OCI-LY3 (cell line): ENCODE data around the gene ASMT.

Source experiments
- H2AFZ ChIP-seq: fragments of 200-600, 300-600 bp; shearing (Covaris generic); 2 replicates; pipeline ENCODE4 v1.6.0; 2014; ENCODE audit warnings: antibody characterized with exemption, low read depth, low read length
- H3K27ac ChIP-seq: fragments of 200-600, 300-600 bp; sonication (generic); 2 replicates; pipeline ENCODE4 v1.5.1; 2014; ENCODE audit warnings: mild to moderate bottlenecking, low read length, moderate library complexity, mixed read lengths
- H3K27me3 ChIP-seq: fragments of 200-600, 300-600 bp; sonication (generic); 2 replicates; pipeline ENCODE4 v1.6.1; 2014; ENCODE audit warnings: low read depth, low read length, mixed read lengths
- H3K36me3 ChIP-seq: fragments of 200-600, 300-600 bp; sonication (generic); replicated peaks from 2 replicates; pipeline ENCODE3; 2014; ENCODE audit warnings: low read depth, low read length, mixed read lengths
- H3K4me1 ChIP-seq: fragments of 300-600, 200-600 bp; sonication (generic); 2 replicates; pipeline ENCODE4 v1.6.1; 2014; ENCODE audit warnings: low read length, mixed read lengths
- H3K4me2 ChIP-seq: fragments of 200-600, 300-600 bp; sonication (generic); 2 replicates; pipeline ENCODE4 v1.6.1; 2014; ENCODE audit warnings: low read length, mixed read lengths
- H3K4me3 ChIP-seq: fragments of 300-600, 200-600 bp; sonication (generic); 2 replicates; pipeline ENCODE4 v1.5.1; 2014; ENCODE audit warnings: antibody characterized with exemption, mild to moderate bottlenecking, low read length, moderate library complexity
- H3K79me2 ChIP-seq: fragments of 300-600, 200-600 bp; shearing (Covaris generic); 2 replicates; pipeline ENCODE4 v1.6.1; 2014; ENCODE audit warnings: mild to moderate bottlenecking, low read length, mixed read lengths
- H3K9ac ChIP-seq: fragments of 300-600, 200-600 bp; shearing (Covaris generic); 2 replicates; pipeline ENCODE4 v1.6.0; 2014; ENCODE audit warnings: mild to moderate bottlenecking, low read length, moderate library complexity
- H3K9me3 ChIP-seq: fragments of 200-600, 300-600 bp; shearing (Covaris generic); 2 replicates; pipeline ENCODE4 v1.6.1; 2014; ENCODE audit warnings: low read length, mixed read lengths; ENCODE audit not compliant: insufficient read depth
- H4K20me1 ChIP-seq: fragments of 200-600, 300-600 bp; sonication (generic); 2 replicates; pipeline ENCODE4 v1.6.1; 2016; ENCODE audit warnings: low read length, mixed read lengths; ENCODE audit not compliant: insufficient read depth
- EZH2phosphoT487 ChIP-seq: fragments of 200-600 bp; shearing (Covaris generic); IDR thresholded peaks from 2 replicates; pipeline ENCODE4 v1.6.1; 2018; ENCODE audit warnings: antibody characterized with exemption, mixed run types, low read depth
- TF ChIP-seq, protein P1 (sequence below): fragments of 200-600, 300-600 bp; sonication (generic); IDR thresholded peaks from 2 replicates; pipeline ENCODE4 v1.5.1; 2014; ENCODE audit warnings: antibody characterized with exemption, low read length, low read depth

ASMT gene

DNA sequence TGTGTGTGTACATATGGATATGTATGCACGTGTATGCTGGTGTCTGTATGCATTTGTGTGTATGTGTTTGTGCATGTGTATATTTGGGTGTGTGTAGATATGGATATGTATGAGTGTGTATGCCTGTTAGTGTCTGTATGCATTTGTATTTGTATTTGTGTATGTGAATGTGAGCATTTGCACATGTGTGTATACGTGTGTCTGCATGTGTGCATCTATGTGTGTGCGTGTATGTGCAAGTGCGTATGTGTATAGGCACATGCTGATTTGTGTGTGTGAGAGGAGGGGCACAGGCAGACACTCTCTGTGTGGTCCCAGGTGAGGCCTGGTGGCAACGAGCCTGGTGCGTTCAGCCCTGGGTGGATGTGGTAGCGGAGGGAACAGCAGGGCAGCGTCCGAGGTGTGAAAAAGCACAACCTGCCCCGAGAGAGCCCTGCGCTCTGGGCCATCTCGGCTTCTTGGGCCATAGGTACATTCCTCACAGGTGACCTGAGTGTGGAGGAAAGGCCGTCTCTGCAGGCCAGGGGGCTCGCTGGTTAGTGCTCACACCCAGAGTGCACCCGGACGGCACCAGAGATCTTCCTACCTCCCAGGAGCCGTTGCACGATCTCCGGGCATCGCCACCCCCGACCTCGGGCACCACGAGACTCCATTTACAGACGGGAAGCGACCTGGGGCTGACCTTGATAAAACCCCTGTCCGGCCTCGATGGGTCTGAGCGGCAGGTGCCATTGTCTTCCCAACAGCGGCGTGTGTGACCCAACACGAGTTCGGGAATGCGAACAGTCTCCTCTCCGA, 45.0 kb downstream of the ASMT start:
- TF ChIP-seq, protein P1, sequence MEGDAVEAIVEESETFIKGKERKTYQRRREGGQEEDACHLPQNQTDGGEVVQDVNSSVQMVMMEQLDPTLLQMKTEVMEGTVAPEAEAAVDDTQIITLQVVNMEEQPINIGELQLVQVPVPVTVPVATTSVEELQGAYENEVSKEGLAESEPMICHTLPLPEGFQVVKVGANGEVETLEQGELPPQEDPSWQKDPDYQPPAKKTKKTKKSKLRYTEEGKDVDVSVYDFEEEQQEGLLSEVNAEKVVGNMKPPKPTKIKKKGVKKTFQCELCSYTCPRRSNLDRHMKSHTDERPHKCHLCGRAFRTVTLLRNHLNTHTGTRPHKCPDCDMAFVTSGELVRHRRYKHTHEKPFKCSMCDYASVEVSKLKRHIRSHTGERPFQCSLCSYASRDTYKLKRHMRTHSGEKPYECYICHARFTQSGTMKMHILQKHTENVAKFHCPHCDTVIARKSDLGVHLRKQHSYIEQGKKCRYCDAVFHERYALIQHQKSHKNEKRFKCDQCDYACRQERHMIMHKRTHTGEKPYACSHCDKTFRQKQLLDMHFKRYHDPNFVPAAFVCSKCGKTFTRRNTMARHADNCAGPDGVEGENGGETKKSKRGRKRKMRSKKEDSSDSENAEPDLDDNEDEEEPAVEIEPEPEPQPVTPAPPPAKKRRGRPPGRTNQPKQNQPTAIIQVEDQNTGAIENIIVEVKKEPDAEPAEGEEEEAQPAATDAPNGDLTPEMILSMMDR: no peak
- TF ChIP-seq EZH2phosphoT487: no peak
- Histone ChIP-seq H3K4me2 (peak overlapping the region; percentile 70), H3K36me3 (peaks cover 10% of the 10 kb centered on the region), H3K27ac (no peak overlapping the region), H2AFZ (no peak overlapping the region), H3K79me2 (peaks cover 26% of the 10 kb centered on the region), H3K9ac (no peak overlapping the region), H3K4me1 (peaks cover 25% of the 10 kb centered on the region), H3K9me3 (no peaks in the 10 kb centered on the region), H3K4me3 (peak overlapping the region; percentile 64), H3K27me3 (no peaks in the 10 kb centered on the region), H4K20me1 (no peaks in the 10 kb centered on the region)

DNA sequence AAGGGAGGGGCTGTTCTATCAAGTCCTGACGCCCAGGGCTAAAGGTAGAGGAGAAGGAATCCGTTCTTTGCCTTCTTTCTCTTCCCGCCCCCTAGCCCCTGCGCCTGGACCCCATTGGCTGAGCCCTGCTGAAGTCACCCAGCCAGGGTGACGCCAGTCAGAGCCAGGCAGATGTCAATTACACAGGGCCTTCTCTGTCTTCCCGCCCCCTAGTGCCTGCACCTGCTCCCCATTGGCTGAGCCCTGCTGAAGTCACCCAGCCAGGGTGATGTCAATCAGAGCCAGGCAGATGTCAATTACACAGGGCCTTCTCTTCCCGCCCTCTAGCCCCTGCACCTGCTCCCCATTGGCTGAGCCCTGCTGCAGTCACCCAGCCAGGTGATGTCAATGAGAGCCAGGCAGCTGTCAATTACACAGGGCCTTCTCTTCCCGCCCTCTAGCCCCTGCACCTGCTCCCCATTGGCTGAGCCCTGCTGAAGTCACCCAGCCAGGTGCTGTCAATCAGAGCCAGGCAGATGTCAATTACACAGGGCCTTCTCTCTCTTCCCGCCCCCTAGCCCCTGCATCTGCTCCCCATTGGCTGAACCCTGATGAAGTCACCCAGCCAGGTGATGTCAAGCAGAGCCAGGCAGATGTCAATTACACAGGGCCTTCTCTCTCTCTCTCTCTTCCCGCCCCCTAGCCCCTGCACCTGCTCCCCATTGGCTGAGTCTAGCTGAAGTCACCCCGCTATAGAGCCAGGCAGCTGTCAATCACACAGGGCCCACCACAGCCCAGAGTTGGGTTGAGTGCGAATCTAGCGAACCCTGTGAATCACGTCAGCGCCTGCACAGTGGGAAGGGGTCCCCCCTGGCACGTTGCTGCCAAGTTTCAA, 46.4 kb downstream of the ASMT start:
- peak overlapping the region; percentile 66 for H3K27ac ChIP-seq

DNA sequence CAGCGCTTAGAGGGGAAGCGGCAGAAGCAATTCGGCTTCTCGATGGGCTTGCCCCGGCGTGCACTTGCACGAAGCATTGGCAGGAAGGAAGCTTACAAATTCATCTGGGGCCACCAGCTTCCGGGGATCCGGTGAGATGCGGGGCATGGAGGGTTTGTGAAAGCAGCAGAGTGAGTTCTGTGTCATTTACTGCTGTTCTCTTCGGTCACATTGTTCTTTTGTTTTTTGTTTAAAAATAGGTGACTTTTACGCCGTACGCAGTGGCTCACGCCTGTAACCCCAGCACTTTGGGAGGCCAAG, 47.0 kb downstream of the ASMT start:
- Histone ChIP-seq H3K27me3 (no peaks in the 10 kb centered on the region), H3K9ac (peak overlapping the region; percentile 66), H3K79me2 (peaks cover 30% of the 10 kb centered on the region), H3K4me1 (peaks cover 20% of the 10 kb centered on the region), H3K36me3 (peaks cover 28% of the 10 kb centered on the region), H4K20me1 (no peaks in the 10 kb centered on the region), H3K27ac (peak overlapping the region; percentile 66), H3K9me3 (no peaks in the 10 kb centered on the region), H2AFZ (peak overlapping the region; percentile 52; the same call in 1 of the 2 replicates), H3K4me3 (peak overlapping the region; percentile 81), H3K4me2 (peak overlapping the region; percentile 74)
- TF ChIP-seq, protein P1: no peak
- TF ChIP-seq EZH2phosphoT487: no peak

More for the DNA sequence above, 46.4 kb downstream of the ASMT start:
- peaks cover 30% of the 10 kb centered on the region for H3K79me2 ChIP-seq
- peaks cover 25% of the 10 kb centered on the region for H3K4me1 ChIP-seq
- peak overlapping the region; percentile 66 for H3K9ac ChIP-seq
- peak overlapping the region; percentile 74 for H3K4me2 ChIP-seq
- H3K4me3 ChIP-seq: peak overlapping the region; percentile 81
- H3K9me3 ChIP-seq: no peaks in the 10 kb centered on the region
- no peaks in the 10 kb centered on the region for H4K20me1 ChIP-seq
- peak overlapping the region; percentile 52; the same call in 1 of the 2 replicates for H2AFZ ChIP-seq
- H3K36me3 ChIP-seq: peaks cover 22% of the 10 kb centered on the region
- no peaks in the 10 kb centered on the region for H3K27me3 ChIP-seq
- TF ChIP-seq, protein P1: no peak
- no peak for TF ChIP-seq EZH2phosphoT487

DNA sequence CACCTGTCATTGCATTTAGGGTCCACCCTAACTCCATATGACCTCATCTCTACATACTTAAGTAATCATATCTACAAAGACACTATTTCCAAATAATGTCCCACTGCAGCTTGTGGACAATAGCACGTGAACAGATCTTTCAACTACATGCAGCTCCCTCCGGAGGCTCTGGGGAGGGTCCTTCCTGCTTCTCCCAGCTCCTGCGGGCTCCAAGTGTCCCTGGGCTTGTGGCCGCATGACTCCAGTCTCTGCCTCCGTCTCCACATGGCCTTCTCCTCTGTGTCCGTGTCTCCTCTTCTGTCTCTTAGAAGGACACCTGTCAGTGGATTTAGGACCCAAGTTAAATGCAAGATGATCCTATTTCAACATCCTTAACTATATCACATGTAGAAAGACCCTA, 52.7 kb downstream of the ASMT start:
- no peak overlapping the region for H3K4me3 ChIP-seq
- H3K79me2 ChIP-seq: peaks cover 10% of the 10 kb centered on the region
- TF ChIP-seq EZH2phosphoT487: no peak
- TF ChIP-seq, protein P1: no peak
- no peak overlapping the region for H3K9ac ChIP-seq
- no peak overlapping the region for H3K4me2 ChIP-seq
- no peak overlapping the region for H2AFZ ChIP-seq
- H3K27me3 ChIP-seq: no peaks in the 10 kb centered on the region
- H3K4me1 ChIP-seq: no peaks in the 10 kb centered on the region
- H4K20me1 ChIP-seq: no peaks in the 10 kb centered on the region
- no peak overlapping the region for H3K27ac ChIP-seq
- peaks cover 46% of the 10 kb centered on the region for H3K36me3 ChIP-seq
- no peaks in the 10 kb centered on the region for H3K9me3 ChIP-seq
